ENCODE data around the gene PRIMA1.

The PRIMA1 gene

GRCh38 chr14:93793555-93794324, 5.5 kb upstream of the PRIMA1 start:
- no peak for DNase-seq

- no peak for DNase-seq
Measured at GRCh38 chr14:93792391-93792790, 4.1 kb upstream of the PRIMA1 start.

DNA sequence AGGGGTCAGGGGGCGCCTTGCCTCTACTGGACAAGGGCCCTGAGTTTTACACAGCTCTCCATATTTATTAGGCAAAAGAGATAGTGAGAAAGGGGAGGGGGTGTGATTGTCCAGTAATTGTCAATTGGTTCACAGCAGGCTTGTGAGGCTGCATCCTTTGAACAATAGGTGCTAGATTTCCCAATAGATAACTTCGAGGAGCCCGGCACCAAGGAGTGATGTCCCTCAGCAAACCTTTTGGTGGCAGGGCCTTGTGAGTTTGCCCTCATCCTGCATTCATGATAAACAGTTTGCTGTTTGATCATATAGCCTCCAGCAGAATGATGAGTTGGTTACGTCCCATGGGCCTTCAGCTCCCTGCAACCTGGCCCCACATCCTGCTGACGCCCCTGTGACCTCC, 2.7 kb upstream of the PRIMA1 start:
- no peak for DNase-seq

DNA sequence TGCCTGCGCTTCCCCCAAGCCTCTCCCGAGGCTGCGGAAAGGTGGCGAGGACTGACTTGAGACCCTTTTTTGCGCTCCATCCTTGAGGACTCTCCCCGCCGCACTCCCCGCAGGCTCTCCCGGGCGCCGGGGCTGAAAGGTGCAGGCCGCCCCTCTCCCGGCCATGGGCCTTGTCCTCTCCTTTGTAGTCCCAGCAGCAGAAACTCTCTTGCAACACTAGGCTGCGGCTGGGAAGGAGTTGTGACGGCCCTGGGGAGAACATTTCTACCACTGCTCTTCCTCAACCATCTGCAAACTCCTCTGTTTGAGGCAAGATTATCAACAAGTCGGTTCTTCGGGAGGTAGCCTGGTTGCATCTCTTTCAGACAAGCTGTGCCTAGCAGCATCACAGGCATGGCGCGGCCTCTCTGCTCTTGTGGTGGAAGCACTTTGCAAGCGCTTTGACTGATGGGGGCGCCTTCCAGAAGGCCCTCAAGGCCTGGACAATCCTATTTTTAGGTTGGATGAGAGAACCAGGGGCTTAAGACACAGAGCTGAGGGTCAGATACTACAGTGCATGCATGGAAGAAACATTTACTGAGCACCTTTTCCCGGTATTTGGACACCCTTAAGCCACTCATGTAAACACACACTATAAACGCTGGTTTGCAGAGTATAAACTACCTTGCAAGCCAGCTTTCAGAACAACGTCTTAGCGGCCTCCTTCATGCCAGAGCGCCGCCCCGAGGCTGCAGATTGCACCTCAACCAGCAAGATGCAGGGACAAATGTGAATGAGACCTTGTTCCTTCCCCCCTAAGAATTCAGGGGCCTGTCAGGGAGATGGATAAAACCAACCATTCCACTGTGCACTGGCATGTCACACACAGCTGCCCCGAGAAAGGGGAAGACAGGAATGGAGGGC, 1.2 kb upstream of the PRIMA1 start:
- no peak for DNase-seq

DNA sequence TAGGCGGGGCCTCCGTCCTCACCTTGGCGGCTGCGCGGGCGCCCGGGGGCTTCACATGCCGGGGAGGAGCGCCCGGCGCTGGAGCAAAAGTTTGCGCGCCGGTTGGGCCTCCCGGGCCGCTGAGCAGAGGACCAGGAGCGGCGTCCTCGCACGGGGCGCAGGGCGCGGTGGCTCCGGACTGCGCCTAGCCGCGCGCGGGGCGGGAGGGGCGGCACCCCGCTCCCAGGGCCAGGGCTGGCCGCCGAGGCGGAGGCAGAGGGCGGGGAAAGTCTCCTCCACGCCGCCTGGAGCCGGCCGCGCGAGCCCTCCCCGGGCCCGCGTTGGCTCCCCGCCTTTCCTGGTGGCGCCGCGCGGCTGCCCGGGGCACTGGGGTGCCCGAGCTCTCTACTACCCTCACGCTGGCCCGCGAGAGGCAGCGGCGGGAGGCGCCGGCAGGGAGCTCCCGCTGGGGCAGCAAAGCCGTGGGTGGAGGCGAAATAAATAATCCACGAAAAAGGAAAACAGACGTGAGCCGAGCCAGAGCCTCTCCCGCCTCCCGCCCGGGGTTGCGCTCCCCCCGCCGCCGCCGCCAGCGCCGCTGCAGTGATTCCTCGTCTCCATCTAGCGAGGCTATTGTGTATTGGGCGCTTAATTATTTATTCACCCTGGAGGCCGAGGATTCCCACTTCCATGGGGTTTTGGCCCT, 400 bp upstream of the PRIMA1 start:
- no peak for DNase-seq

DNA sequence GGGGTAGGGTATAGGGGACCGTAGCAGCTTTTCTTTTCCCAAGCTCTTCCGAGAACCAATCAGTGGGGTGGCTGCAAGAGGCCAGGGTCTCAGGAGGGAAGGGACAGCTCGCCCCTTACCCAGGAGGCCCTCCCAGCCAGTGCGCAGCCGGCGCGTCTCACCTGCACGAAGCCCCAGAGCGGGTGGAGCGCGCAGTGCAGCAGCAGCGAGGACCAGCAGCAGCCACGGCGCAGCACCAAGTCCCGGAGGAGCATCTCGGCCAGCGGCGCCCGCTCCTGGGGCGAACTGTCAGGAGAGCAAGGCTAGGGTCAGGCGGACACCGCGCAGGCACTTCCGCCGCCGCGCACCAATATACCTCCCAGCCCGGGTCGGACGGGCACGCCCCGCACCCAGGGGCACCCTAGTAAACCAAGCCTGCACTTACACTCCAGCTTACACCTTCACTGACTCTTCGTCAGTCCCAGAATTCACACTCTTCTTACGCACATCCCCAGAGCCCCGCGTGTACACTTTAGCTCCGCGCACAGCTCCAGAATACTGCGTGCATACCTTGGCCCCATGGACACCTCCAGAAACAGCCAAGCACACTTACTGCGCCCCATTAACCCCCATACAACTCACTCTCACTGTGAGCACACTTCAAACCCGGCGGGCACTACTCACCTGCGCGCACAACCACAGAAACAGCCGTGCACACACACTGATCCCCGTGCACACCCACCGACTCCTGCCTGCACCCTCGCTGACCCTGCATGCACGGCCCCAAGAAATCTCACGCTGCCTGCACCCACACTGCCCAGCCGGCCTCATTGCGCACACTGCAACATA, 606 bp downstream of the PRIMA1 start:
- no peak for DNase-seq

GRCh38 chr14:93785423-93785822, 2.9 kb downstream of the PRIMA1 start:
- no peak for DNase-seq

- DNase-seq, result no peak
Measured at GRCh38 chr14:93784878-93785277, 3.4 kb downstream of the PRIMA1 start.

DNA sequence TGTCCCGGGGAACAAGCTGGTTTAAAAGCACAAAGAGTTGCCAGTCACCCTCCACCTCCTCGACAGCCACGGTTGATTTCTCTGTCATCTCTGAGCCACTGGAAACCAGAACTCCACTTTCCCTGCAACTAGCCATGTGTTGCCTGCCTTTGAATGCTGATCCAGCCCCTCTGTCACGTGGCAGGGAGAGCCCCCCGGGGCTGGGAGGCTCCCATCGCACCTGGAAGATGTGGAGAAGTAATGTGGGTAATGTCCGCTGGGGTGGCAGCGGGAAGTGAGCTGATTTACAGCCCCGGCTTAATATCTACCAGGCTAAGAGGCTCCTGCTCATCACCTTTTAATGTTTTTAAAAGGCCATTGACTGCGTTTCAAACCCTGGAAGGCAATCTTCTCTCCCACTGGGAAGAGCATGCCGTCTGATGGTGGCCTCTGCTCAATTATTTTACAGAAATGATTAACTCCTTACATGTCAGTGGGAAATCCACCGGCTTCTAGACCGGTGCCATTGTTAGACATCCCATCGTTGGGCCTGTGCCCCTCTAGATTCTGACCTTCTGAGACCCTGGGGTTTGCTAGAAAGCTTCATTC, 7.4 kb downstream of the PRIMA1 start:
- no peak for DNase-seq

DNA sequence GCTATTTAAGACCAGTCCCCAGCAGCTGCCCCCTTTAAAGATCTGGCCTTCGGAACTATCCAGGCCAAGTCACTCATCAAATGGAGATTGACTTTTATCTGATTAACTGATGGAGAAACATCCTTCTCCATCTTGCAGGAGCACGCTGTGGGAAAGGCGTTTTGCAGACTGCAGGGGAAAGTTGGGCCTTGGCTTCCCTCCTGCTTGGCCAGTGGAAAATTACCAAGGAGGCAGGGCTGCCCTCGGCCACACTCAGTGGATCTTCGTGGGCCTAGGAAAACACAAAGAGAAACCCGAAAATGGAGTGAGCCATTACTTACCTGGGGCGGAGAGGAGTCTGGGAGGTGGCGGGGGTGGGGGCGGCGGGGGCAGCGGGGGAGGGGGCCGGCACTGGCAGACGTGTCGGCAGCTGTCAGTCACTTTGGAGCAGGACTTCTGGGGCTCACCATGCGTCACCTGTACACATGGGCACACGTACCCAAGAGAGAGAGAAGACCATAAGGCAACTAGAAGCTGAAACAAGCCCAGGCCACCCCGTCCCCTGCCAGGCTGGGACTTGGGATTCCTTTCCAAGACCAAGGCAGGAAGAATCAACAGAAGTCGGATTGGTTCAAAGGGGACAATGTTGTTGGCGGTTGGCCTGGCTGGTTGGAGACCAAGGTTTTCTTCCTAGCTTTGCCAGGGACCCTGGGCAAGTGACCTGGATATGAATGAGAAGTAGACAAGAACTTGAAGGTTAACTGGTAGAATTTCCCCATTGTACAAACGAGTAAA, 9.2 kb downstream of the PRIMA1 start:
- DNase-seq, result no peak

- no peak for DNase-seq
Measured at GRCh38 chr14:93778453-93778852, 9.8 kb downstream of the PRIMA1 start.

DNA sequence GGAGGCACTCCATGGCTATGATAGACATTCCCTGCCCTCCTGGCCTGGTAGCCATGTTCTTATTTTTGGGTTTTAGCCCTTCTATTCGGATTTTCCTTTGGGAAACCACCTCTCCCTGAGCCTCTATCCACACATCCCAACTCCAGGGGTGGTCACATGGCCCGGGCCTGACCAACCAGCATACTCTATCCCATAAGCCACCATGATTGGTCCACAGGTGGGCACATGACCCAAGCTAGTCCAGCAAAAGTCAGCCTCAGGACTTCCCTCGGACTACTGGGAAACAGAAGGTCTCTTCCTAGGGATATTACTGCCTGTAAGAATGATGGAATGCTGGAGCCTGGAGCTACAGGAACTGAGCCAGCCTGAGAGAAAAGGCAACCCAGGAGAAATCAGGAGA, 12.5 kb downstream of the PRIMA1 start:
- DNase-seq, result no peak

GRCh38 chr14:93775158-93775557, 13.1 kb downstream of the PRIMA1 start:
- no peak for DNase-seq

DNA sequence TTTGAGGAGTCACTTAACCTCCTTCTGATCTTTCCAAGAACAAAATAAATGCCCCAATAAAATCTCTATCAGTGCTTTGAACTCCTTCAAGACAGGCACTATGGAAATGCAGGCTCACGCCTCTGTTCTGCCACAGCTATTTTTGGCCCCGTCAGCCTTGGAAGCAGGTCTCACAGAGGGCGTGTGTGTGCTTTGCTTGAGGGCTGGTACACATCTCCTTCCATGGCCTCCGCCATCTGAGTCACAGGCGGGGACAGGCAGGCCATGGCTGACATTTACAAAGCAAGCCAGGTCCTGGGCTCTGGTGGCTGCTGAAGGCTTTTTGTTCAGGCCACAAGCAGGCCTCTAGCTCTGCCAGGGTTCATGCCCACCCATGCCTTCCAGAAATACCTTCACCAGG, 16.0 kb downstream of the PRIMA1 start:
- no peak for DNase-seq

GRCh38 chr14:93765970-93766369, 22.3 kb downstream of the PRIMA1 start:
- no peak for DNase-seq

DNA sequence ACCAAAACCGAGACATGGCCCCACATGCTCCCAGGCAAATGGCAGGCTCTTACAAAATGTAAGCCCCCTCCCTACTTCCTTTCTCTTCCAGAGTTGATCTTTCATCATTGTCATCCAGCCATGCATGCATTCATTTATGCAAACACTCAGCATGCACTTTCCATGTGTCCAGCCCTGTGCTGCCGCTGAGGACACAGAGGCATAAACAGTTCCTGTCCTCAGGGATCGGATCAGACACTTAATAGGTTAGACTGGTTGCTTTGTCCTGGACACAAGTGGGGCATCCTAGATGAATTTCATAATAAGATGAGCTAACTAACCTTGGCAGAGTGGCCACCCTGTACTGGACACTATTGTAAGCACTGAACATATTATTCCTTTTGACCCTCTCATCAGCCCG, 23.1 kb downstream of the PRIMA1 start:
- no peak for DNase-seq

- DNase-seq, result no peak
Measured at GRCh38 chr14:93764211-93764659, 24.1 kb downstream of the PRIMA1 start.

- no peak for DNase-seq
Measured at GRCh38 chr14:93759719-93760307, 28.5 kb downstream of the PRIMA1 start.

DNA sequence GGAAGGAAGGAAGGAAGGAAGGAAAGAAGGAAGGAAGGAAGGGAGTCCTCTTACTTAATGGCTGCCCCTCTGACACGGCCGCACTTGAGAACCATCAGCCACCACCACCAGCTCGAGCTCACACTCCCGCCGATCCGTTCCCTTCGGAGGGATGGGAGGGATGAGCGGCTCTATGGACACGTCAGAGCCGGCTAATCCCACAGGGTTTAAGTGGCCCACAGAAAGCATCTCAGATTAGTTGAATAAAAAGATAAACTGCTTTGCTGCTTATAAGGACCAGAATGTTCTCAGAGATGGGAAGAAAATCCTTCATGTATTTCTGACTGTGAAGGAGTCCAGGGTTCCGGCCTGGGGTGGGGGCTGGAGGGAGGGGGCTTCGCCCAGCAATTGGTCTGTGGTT, 31.1 kb downstream of the PRIMA1 start:
- no peak for DNase-seq

GRCh38 chr14:93753647-93754046, 34.6 kb downstream of the PRIMA1 start:
- no peak for DNase-seq

DNA sequence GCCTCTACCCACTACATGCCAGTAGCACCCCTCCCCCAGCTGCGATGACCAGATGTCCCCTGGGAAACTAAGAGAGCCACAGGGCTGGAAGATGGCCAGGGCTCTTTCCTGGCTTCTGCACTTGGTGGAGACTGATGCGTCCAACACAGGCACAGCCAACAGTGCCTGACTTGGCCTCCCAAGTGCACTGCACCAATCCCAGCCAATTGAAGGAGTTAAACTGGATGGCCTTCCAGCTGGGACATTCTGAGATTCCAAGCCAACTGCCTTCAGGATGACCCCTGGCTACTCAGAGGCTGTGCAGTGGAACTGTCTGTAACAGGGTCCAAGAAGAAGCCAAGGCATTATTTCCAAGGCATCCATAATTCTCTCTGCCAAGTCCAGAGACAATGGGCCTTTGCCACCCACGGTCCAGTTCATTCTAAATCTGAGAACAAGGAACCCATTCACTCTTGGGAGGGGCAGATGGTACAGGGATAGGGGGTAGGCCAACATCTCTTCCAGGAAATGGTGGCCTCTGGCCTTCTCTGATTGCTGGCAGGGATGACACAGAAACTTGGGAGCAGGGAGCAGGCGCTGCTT, 35.2 kb downstream of the PRIMA1 start:
- no peak for DNase-seq

Data from activated effector memory CD4-positive, alpha-beta T cell treated with Interleukin-2 at 50 U/mL for 16 hours (primary cell).